Calu3 (cell line): ENCODE measurements around the gene SPATC1L. TPM values are rescaled to one million over a fixed set of nuclear protein-coding genes. Genes with fewer than 3 reads are reported as not detected.
"Not testable (repeated sequence)": the region's sequence is repeated elsewhere in the genome, so short reads cannot be mapped to it uniquely, and the experiment has no call there.

Experiments used
- BruUV-seq: library from RNA; stranded (reverse); fragments of 400-500 nt; replicated peaks from 2 replicates; lab custom pipeline; 2021; lab: Mats Ljungman, UMichigan
- CTCF ChIA-PET: fragments of 300-600 bp; sonication (Branson Sonifier 250); formaldehyde crosslinking; loops from one replicate; lab custom pipeline; 2022; ENCODE audit warnings: antibody characterized with exemption; lab: Charles Lee
- DNase-seq: peaks from one replicate; pipeline ENCODE4 v3.0.0; 2022
- H3K27ac Mint-ChIP-seq: one replicate; pipeline ENCODE4 v1.8.0; 2022; ENCODE audit warnings: mixed read lengths; ENCODE audit not compliant: unreplicated experiment
- H3K27me3 Mint-ChIP-seq: one replicate; pipeline ENCODE4 v1.8.0; 2022; ENCODE audit warnings: mixed read lengths; ENCODE audit not compliant: unreplicated experiment
- H3K36me3 Mint-ChIP-seq: one replicate; pipeline ENCODE4 v1.8.0; 2022; ENCODE audit warnings: mild to moderate bottlenecking, moderate library complexity, mixed read lengths; ENCODE audit not compliant: insufficient read depth, unreplicated experiment
- H3K4me1 Mint-ChIP-seq: one replicate; pipeline ENCODE4 v1.8.0; 2022; ENCODE audit warnings: mild to moderate bottlenecking, low read depth, mixed read lengths; ENCODE audit not compliant: unreplicated experiment
- H3K4me3 Mint-ChIP-seq: one replicate; pipeline ENCODE4 v1.8.0; 2022; ENCODE audit warnings: mild to moderate bottlenecking, low read depth, moderate library complexity, mixed read lengths; ENCODE audit not compliant: unreplicated experiment
- H3K9me3 Mint-ChIP-seq: one replicate; pipeline ENCODE4 v1.8.0; 2022; ENCODE audit warnings: low read depth, mixed read lengths; ENCODE audit not compliant: unreplicated experiment
- CTCF ChIP-seq: fragments of 200-600 bp; IDR thresholded peaks from one replicate; pipeline ENCODE4 v1.8.0; 2022; ENCODE audit warnings: antibody characterized with exemption; ENCODE audit not compliant: unreplicated experiment
- intact Hi-C: fragments of 100-400 bp; cut with micrococcal nuclease; formaldehyde crosslinking; loops from one replicate; pipeline ENCODE4 v1.10.0; 2022; ENCODE audit not compliant: unreplicated experiment
- total RNA-seq: library from RNA; stranded (reverse); gene quantifications from 2 replicates; pipeline ENCODE4 v1.2.3, GENCODE V29; 2022

Gene SPATC1L
- total RNA-seq, 1 experiment from 2014 or later, result 4.4 TPM

DNA sequence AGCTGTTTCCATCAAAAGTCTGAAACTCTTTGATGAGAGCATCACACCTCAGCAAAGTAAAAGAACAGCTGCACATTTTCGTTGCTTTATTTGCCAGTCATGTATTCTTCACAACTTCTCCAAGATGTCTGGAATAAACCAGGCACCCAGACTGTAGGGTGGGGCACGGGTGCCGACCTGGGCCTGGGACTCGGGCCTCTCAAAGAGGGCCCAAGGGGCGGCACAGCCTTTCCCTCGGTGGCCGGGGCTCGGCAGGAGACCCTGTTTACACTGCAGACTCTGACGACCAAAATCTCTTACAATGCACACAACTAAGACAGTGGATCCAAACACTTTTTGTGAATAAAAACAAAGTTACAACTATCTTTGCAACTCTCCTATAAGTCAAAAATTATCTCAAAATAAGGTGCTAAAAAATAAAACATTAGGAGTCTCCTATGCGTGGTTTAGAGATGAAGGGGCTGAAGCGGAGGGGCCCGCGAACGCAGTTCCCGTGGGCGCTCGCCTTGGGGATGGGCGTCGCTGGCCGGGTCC lies 43.6 kb upstream of the SPATC1L start:
- peaks cover 26% of the 10 kb centered on the region for H3K4me1 Mint-ChIP-seq
- intact Hi-C loops, result loop anchor here (10.0 kb wide), 1 partner anchor 83 kb away; no protein-coding TSS in a partner anchor
- peak overlapping the region; percentile 85 for H3K27ac Mint-ChIP-seq
- no peak for TF ChIP-seq CTCF
- DNase-seq, result no peak
- CTCF ChIA-PET, result no interaction called here
- BruUV-seq, result no TSS peak
- peak overlapping the region; percentile 83 for H3K4me3 Mint-ChIP-seq
- no peaks in the 10 kb centered on the region for H3K27me3 Mint-ChIP-seq
- H3K9me3 Mint-ChIP-seq, result no peaks in the 10 kb centered on the region
- peaks cover 44% of the 10 kb centered on the region for H3K36me3 Mint-ChIP-seq

GRCh38 chr21:46226920-46227599 lies 42.8 kb upstream of the SPATC1L start:
- Mint-ChIP-seq H3K36me3 (peaks cover 50% of the 10 kb centered on the region), H3K4me1 (peaks cover 26% of the 10 kb centered on the region), H3K9me3 (no peaks in the 10 kb centered on the region), H3K27ac (peak overlapping the region; percentile 44), H3K27me3 (no peaks in the 10 kb centered on the region), H3K4me3 (peak overlapping the region; percentile 83)
- intact Hi-C loops, result loop anchor here (10.0 kb wide), 1 partner anchor 82 kb away; no protein-coding TSS in a partner anchor
- no peak for TF ChIP-seq CTCF
- BruUV-seq, result no TSS peak
- DNase-seq, result no peak
- CTCF ChIA-PET, result no interaction called here

GRCh38 chr21:46226146-46226545 lies 41.9 kb upstream of the SPATC1L start:
- BruUV-seq, result no TSS peak
- TF ChIP-seq CTCF, result no peak
- intact Hi-C loops, result loop anchor here (10.0 kb wide), 1 partner anchor 81 kb away; no protein-coding TSS in a partner anchor
- peak overlapping the region; percentile 83 for H3K4me3 Mint-ChIP-seq
- DNase-seq, result no peak
- CTCF ChIA-PET, result no interaction called here
- no peak overlapping the region for H3K27ac Mint-ChIP-seq
- H3K36me3 Mint-ChIP-seq, result peaks cover 42% of the 10 kb centered on the region
- H3K9me3 Mint-ChIP-seq, result no peaks in the 10 kb centered on the region
- no peaks in the 10 kb centered on the region for H3K27me3 Mint-ChIP-seq
- H3K4me1 Mint-ChIP-seq, result peaks cover 21% of the 10 kb centered on the region

GRCh38 chr21:46223661-46224060 lies 39.4 kb upstream of the SPATC1L start:
- H3K4me3 Mint-ChIP-seq, DNase-seq, CTCF ChIA-PET, H3K27ac Mint-ChIP-seq, H3K9me3 Mint-ChIP-seq, BruUV-seq, H3K27me3 Mint-ChIP-seq: not testable (repeated sequence)
- peaks cover 25% of the 10 kb centered on the region for H3K4me1 Mint-ChIP-seq
- peaks cover 48% of the 10 kb centered on the region for H3K36me3 Mint-ChIP-seq
- intact Hi-C loops, result loop anchor here (10.0 kb wide), 1 partner anchor 79 kb away; no protein-coding TSS in a partner anchor

DNA sequence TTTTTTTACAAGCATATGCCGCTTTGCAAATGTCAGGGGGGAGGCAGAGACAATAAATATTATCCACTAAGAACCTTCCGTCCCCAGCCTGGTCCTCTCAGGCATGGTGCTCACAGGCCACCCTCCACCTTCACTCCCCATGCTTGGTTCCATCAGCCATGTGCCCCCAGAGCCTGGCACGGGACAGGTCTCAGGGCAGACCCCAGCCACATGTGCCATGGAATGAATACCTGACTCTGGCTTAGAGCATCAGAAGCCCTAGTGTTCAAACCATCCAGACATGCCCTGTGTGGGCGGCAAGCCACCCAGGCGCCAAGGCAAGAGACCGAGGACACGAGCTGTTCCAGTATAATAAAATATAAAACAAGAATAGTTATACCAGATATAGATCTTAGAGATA lies 39.0 kb upstream of the SPATC1L start:
- CTCF ChIA-PET, result no interaction called here
- DNase-seq, result no peak
- intact Hi-C loops, result loop anchor here (10.0 kb wide), 1 partner anchor 78 kb away; no protein-coding TSS in a partner anchor
- no TSS peak for BruUV-seq
- Mint-ChIP-seq H3K36me3 (peaks cover 44% of the 10 kb centered on the region), H3K27ac (no peak overlapping the region), H3K4me3 (no peak overlapping the region), H3K4me1 (peaks cover 25% of the 10 kb centered on the region), H3K27me3 (no peaks in the 10 kb centered on the region), H3K9me3 (no peaks in the 10 kb centered on the region)
- no peak for TF ChIP-seq CTCF
